CD8-positive, alpha-beta memory T cell (primary cell): Measurements from ENCODE around the gene ELMO1. TPM values are rescaled to one million over a fixed set of nuclear protein-coding genes. Genes with fewer than 3 reads are reported as not detected.

Experiments
- CTCF ChIA-PET: fragments of 350-600 bp; sonication (Branson Sonifier 250); formaldehyde crosslinking; loops from one replicate; lab custom pipeline; 2021; ENCODE audit warnings: antibody characterized with exemption; lab: Charles Lee
- POLR2A ChIA-PET: fragments of 350-600 bp; sonication (Branson Sonifier 250); formaldehyde crosslinking; loops from one replicate; lab custom pipeline; 2021; ENCODE audit warnings: antibody characterized with exemption; lab: Charles Lee
- DNase-seq, 5 donors: peaks; one replicate each; pipeline versions ENCODE4 v3.0.0 to v3.0.0-alpha.2; 2020 to 2022; ENCODE audit warnings: mixed read lengths in 1 of 5
- H3K27ac ChIP-seq: one replicate; pipeline ENCODE4 v1.7.0; 2013; ENCODE audit warnings: low read depth, mild to moderate bottlenecking, low read length, moderate library complexity
- H3K27me3 ChIP-seq: 2 replicates; pipeline ENCODE4 v1.7.0; 2013; ENCODE audit warnings: low read length, mild to moderate bottlenecking; ENCODE audit not compliant: insufficient read depth, poor library complexity, severe bottlenecking
- H3K36me3 ChIP-seq: 2 replicates; pipeline ENCODE4 v1.7.0; 2013; ENCODE audit warnings: mild to moderate bottlenecking, low read length, moderate library complexity; ENCODE audit not compliant: insufficient read depth
- H3K4me1 ChIP-seq: 2 replicates; pipeline ENCODE4 v1.7.0; 2013; ENCODE audit warnings: mild to moderate bottlenecking, low read length, moderate library complexity; ENCODE audit not compliant: insufficient read depth
- H3K4me3 ChIP-seq: 2 replicates; pipeline ENCODE4 v1.7.0; 2013; ENCODE audit warnings: mild to moderate bottlenecking, low read length
- H3K9me3 ChIP-seq: 2 replicates; pipeline ENCODE4 v1.7.0; 2013; ENCODE audit warnings: mild to moderate bottlenecking, low read length
- H3K27ac Mint-ChIP-seq, 8 donors: one replicate each; pipeline ENCODE4 v1.8.0; 2020 to 2021; ENCODE audit warnings: mixed read lengths in 8 of 8, mild to moderate bottlenecking in 6 of 8, inconsistent platforms in 3 of 8, moderate library complexity in 3 of 8
- H3K27me3 Mint-ChIP-seq, 2 donors: one replicate each; pipeline ENCODE4 v1.8.0; 2020 to 2021; ENCODE audit warnings: mixed read lengths in 2 of 2, mild to moderate bottlenecking in 1 of 2, moderate library complexity in 1 of 2
- H3K36me3 Mint-ChIP-seq, 3 donors: one replicate each; pipeline ENCODE4 v1.8.0; 2020 to 2021; ENCODE audit warnings: mixed read lengths in 3 of 3, inconsistent platforms in 1 of 3, mild to moderate bottlenecking in 1 of 3
- H3K4me1 Mint-ChIP-seq, 3 donors: one replicate each; pipeline ENCODE4 v1.8.0; 2020 to 2021; ENCODE audit warnings: mixed read lengths in 3 of 3, inconsistent platforms in 1 of 3, mild to moderate bottlenecking in 1 of 3
- H3K4me3 Mint-ChIP-seq, 7 donors: one replicate each; pipeline ENCODE4 v1.8.0; 2020 to 2021; ENCODE audit warnings: mixed read lengths in 7 of 7, mild to moderate bottlenecking in 6 of 7, moderate library complexity in 4 of 7, inconsistent platforms in 2 of 7
- H3K9me3 Mint-ChIP-seq, 5 donors: one replicate each; pipeline ENCODE4 v1.8.0; 2020 to 2022; ENCODE audit warnings: mixed read lengths in 5 of 5, mild to moderate bottlenecking in 3 of 5, moderate library complexity in 2 of 5, inconsistent platforms in 1 of 5
- polyA plus RNA-seq: library from polyadenylated mRNA; unstranded; fragments of 300-500 nt; fragmentation: Illumina TruSeq; gene quantifications from one replicate; pipeline ENCODE4 v1.2.3, GENCODE V29; 2021
- total RNA-seq, 2 experiments: library from RNA; stranded (reverse); gene quantifications; one replicate each; pipeline ENCODE4 v1.2.3, GENCODE V29; 2021

The ELMO1 gene
- total and polyA plus RNA-seq, 3 experiments from 2014 or later, result 65.6 to 74.4 (median 66.2) TPM

DNA sequence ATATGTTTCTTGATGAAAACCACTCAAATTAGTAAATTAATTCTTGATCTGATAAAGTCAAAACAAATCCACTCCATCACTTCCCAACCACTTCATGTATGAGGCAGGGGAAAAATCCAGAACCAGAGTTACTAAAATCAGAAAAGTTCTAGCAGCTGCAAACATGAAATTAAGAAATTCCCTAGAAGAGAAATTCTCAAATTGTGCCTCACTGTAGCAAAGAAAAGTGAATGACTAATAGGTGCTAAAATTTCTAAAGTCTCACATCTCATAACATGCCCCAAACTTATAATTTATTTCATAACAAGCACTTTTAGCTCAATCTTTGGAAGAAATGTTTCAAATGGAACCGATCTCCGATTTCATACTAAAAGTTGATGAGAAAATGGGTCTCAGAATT, 379.3 kb downstream of the ELMO1 start:
- H3K27ac Mint-ChIP-seq, result peak overlapping the region in 1 of 8 donors; percentile 29
- H3K27ac ChIP-seq, result no peak overlapping the region
- peaks cover 31 to 50% (median 37%) of the 10 kb centered on the region in 3 donors for H3K4me1 Mint-ChIP-seq
- H3K27me3 Mint-ChIP-seq, result no peaks in the 10 kb centered on the region
- H3K9me3 ChIP-seq, result no peaks in the 10 kb centered on the region
- no peaks in the 10 kb centered on the region for H3K36me3 ChIP-seq
- ChIA-PET POLR2A (no interaction called here), CTCF (no interaction called here)
- H3K27me3 ChIP-seq, result no peaks in the 10 kb centered on the region
- no peak overlapping the region for H3K4me3 ChIP-seq
- H3K36me3 Mint-ChIP-seq, result peaks cover 6 to 22% (median 17%) of the 10 kb centered on the region in 3 donors
- H3K9me3 Mint-ChIP-seq, result no peaks in the 10 kb centered on the region
- no peak for DNase-seq
- H3K4me1 ChIP-seq, result no peaks in the 10 kb centered on the region
- no peak overlapping the region for H3K4me3 Mint-ChIP-seq

DNA sequence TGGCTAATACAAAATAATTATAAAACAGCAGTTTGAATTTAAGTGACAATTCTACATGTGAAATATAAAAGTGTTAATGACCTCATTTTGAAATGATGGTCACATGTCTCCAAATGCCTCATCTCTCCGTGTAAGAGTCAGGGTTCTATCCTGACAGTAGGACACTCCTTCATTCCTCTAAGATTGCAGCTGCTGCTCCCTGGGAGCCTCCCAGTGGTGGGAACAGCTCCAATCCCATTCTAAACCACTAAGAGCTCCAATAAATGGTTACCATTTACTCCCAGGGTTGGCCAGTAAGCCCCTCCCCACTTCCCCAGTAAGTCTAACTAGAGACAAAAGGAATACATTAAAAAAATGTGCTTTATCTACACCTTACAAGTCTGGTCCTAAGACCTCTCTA, 379.8 kb downstream of the ELMO1 start:
- no peaks in the 10 kb centered on the region for H3K27me3 Mint-ChIP-seq
- H3K4me1 ChIP-seq, result no peaks in the 10 kb centered on the region
- peaks cover 33 to 54% (median 37%) of the 10 kb centered on the region in 3 donors for H3K4me1 Mint-ChIP-seq
- POLR2A ChIA-PET, result no interaction called here
- H3K36me3 Mint-ChIP-seq, result peaks cover 6 to 22% (median 17%) of the 10 kb centered on the region in 3 donors
- CTCF ChIA-PET, result no interaction called here
- H3K9me3 Mint-ChIP-seq, result no peaks in the 10 kb centered on the region
- no peak overlapping the region for H3K27ac ChIP-seq
- H3K4me3 ChIP-seq, result no peak overlapping the region
- no peak for DNase-seq
- H3K27me3 ChIP-seq, result no peaks in the 10 kb centered on the region
- no peaks in the 10 kb centered on the region for H3K9me3 ChIP-seq
- H3K4me3 Mint-ChIP-seq, result no peak overlapping the region
- no peaks in the 10 kb centered on the region for H3K36me3 ChIP-seq
- peak overlapping the region in 2 of 8 donors; percentile 29 to 66 for H3K27ac Mint-ChIP-seq

DNA sequence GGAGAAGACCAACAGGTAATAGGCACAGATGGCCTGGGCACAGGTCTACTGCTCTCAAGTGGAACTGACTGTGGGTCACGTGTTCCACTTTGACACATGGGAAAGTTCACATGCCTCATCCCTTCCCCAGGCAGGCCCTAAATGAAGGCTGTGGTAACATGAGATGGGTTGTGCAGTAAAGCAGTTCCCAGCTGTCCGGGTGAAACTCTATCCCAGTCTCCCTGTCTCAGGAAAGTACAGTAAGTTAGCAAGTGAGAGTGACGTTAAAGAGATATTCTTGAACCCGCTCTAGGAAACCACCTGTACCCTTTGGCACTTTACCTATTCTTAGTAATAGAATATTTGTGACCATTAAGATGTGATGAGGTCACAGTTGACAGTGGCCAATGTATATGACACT, 380.6 kb downstream of the ELMO1 start:
- Histone ChIP-seq H3K36me3 (no peaks in the 10 kb centered on the region), H3K4me3 (no peak overlapping the region), H3K4me1 (no peaks in the 10 kb centered on the region), H3K27ac (no peak overlapping the region), H3K9me3 (no peaks in the 10 kb centered on the region), H3K27me3 (no peaks in the 10 kb centered on the region)
- Mint-ChIP-seq H3K9me3 (no peaks in the 10 kb centered on the region), H3K4me3 (no peak overlapping the region), H3K36me3 (peaks cover 6 to 25% (median 17%) of the 10 kb centered on the region in 3 donors), H3K27me3 (no peaks in the 10 kb centered on the region), H3K27ac (peak overlapping the region in 1 of 8 donors; percentile 38), H3K4me1 (peaks cover 37 to 60% (median 40%) of the 10 kb centered on the region in 3 donors)
- no peak for DNase-seq
- CTCF ChIA-PET, result no interaction called here
- POLR2A ChIA-PET, result no interaction called here

DNA sequence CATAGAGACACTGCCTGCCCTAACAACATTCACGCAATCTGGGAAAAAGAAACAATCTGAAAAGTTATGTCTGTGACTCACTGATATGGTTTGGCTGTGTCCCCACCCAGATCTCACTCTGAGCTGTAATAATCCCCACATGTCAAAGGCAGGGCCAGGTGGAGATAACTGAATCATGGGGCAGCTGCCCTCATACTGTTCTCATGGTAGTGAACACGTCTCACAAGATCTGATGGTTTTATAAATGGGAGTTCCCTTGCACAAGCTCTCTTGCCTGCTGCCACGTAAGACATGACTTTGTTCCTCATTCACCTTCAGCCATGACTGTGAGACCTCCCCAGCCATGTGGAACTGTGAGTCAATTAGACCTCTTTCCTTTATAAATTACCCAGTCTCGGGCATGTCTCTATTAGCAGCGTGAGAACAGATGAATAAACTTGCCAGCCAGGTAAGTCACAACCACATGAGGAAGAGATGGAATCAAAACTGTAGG, 382.8 kb downstream of the ELMO1 start:
- H3K27me3 Mint-ChIP-seq, result no peaks in the 10 kb centered on the region
- no peaks in the 10 kb centered on the region for H3K9me3 Mint-ChIP-seq
- CTCF ChIA-PET, result no interaction called here
- DNase-seq, result no peak
- no peak overlapping the region for H3K4me3 Mint-ChIP-seq
- Histone ChIP-seq H3K36me3 (no peaks in the 10 kb centered on the region), H3K4me1 (no peaks in the 10 kb centered on the region), H3K9me3 (no peaks in the 10 kb centered on the region), H3K4me3 (no peak overlapping the region), H3K27ac (no peak overlapping the region), H3K27me3 (no peaks in the 10 kb centered on the region)
- POLR2A ChIA-PET, result no interaction called here
- peak overlapping the region in 4 of 8 donors; percentile 30 to 66 (median 32) for H3K27ac Mint-ChIP-seq
- peaks cover 6 to 28% (median 16%) of the 10 kb centered on the region in 3 donors for H3K36me3 Mint-ChIP-seq
- H3K4me1 Mint-ChIP-seq, result peaks cover 32 to 56% (median 37%) of the 10 kb centered on the region in 3 donors

DNA sequence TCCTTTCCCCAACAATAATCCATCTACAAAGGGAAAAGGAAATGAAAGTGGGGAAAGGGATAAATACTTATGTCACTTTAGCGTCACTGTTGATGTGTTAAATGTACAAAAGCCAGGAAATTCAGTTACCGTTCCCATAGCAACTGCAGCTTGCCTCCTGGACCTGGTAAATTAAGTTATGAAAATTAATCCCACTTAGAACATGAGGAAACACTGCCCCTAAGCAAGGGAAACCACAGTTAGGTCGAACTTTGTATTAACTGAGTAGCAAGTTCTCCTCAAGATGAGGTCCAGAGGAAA, 386.2 kb downstream of the ELMO1 start:
- H3K27me3 Mint-ChIP-seq, result no peaks in the 10 kb centered on the region
- no peak for DNase-seq
- no peak overlapping the region for H3K4me3 Mint-ChIP-seq
- ChIA-PET POLR2A (no interaction called here), CTCF (no interaction called here)
- Histone ChIP-seq H3K4me1 (no peaks in the 10 kb centered on the region), H3K36me3 (no peaks in the 10 kb centered on the region), H3K4me3 (no peak overlapping the region), H3K27ac (no peak overlapping the region), H3K9me3 (no peaks in the 10 kb centered on the region), H3K27me3 (no peaks in the 10 kb centered on the region)
- H3K27ac Mint-ChIP-seq, result peak overlapping the region in 2 of 8 donors; percentile 14 to 80
- no peaks in the 10 kb centered on the region for H3K9me3 Mint-ChIP-seq
- H3K36me3 Mint-ChIP-seq, result peaks cover 15 to 24% (median 16%) of the 10 kb centered on the region in 3 donors
- H3K4me1 Mint-ChIP-seq, result peaks cover 25 to 38% (median 28%) of the 10 kb centered on the region in 3 donors

DNA sequence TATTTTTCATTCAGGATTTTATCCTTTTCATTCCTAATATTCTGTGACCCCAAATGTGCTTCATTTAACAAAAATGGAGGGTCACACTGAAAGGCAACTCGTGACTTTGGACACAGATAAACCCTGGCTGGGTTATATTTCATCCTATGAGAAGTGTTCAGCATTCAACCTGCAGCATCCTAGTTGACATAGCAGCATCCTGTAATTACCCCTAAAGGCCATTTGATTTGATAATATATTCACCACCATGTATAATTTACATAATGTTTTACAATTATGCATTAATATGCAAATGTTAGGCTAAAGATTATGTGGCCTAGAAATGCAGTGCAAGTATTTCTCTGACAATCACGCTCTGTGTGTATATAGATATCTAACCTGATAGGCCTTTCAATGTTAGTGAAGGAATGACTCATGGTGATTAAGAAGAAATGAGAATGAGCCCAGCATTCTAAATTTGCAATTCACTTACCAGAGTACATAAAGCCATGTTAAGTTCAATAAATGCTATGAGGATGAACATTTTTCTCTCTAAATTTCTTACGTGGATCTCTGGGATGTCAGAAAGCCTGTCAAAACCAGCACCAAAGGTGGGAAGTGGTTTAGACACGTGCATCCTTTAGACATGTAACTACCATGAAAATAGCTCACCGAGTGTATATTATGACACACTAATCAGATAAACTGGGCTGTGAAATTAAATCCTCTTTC, 386.7 kb downstream of the ELMO1 start:
- ChIA-PET CTCF (no interaction called here), POLR2A (no interaction called here)
- Mint-ChIP-seq H3K27me3 (no peaks in the 10 kb centered on the region), H3K4me3 (no peak overlapping the region), H3K27ac (no peak overlapping the region), H3K4me1 (peaks cover 25 to 38% (median 28%) of the 10 kb centered on the region in 3 donors), H3K36me3 (peaks cover 18 to 24% (median 19%) of the 10 kb centered on the region in 3 donors), H3K9me3 (no peaks in the 10 kb centered on the region)
- Histone ChIP-seq H3K4me1 (no peaks in the 10 kb centered on the region), H3K4me3 (no peak overlapping the region), H3K27me3 (no peaks in the 10 kb centered on the region), H3K9me3 (no peaks in the 10 kb centered on the region), H3K36me3 (no peaks in the 10 kb centered on the region), H3K27ac (no peak overlapping the region)
- no peak for DNase-seq

DNA sequence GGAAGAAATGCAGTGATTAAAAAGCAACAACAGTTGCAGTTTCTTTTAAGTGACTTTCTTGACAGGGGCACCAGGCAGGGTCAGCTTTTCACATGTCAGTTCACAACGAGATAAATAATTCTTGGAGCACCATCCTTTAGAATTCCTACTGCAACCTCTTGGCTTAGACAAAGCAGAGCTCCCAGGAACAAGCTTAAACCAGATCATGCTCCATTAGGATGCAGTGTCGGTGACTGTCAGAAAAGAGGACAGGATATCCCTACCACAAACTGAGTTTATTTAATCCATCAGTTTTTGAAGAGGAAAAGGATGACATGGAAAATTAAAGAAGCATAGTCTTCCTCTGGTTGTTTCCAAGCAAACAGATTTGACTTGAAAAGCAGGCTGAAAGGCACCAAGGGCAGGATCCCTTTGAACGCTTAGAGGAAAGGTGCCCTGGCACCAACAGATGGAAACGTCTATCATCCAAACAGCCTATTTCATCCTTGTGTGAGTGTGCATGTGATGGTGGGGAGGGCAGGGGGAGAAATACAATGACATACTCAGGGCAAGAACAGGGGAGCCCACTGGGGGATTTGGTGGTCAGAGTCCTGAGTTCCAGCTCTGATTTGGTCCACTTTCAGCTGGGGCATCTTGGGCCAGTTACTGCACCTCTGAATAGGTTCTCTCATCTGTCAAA, 392.3 kb downstream of the ELMO1 start:
- Histone ChIP-seq H3K27me3 (no peaks in the 10 kb centered on the region), H3K9me3 (no peaks in the 10 kb centered on the region), H3K27ac (no peak overlapping the region), H3K4me3 (no peak overlapping the region), H3K4me1 (no peaks in the 10 kb centered on the region), H3K36me3 (no peaks in the 10 kb centered on the region)
- H3K9me3 Mint-ChIP-seq, result no peaks in the 10 kb centered on the region
- peak overlapping the region in 1 of 8 donors; percentile 38 for H3K27ac Mint-ChIP-seq
- no peak for DNase-seq
- POLR2A ChIA-PET, result no interaction called here
- H3K4me1 Mint-ChIP-seq, result peaks cover 3 to 14% (median 12%) of the 10 kb centered on the region in 3 donors
- CTCF ChIA-PET, result no interaction called here
- peaks cover 14 to 31% (median 30%) of the 10 kb centered on the region in 3 donors for H3K36me3 Mint-ChIP-seq
- no peak overlapping the region for H3K4me3 Mint-ChIP-seq
- no peaks in the 10 kb centered on the region for H3K27me3 Mint-ChIP-seq

DNA sequence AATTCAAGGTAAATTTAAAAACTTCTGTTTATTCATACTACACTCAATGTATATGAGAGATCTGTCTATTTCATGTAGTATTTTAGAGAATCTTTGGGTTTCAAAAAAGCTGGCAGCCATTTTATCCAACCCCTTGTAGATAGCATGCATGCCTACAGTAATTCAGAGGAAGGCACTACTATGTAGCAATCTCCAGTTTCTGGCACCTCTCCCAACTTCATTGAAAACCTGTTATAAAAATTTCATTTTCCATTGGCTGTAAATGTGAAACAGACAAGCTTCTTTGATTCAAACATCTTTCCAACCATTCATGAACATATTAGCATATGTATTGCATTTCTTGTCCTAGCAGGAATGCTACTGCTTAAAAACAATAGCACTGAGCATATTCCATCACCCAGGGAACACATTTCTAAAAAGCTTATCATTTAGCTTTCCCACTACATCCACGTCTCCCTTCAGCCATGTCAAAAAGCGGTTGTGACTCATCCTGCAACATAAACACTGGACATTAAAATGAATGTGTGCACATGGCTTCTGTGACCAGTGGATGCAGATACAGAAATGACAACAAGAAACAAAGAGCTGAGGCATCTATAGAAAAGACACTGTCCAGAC, 393.9 kb downstream of the ELMO1 start:
- CTCF ChIA-PET, result no interaction called here
- Mint-ChIP-seq H3K27ac (no peak overlapping the region), H3K9me3 (no peaks in the 10 kb centered on the region)

More for the DNA sequence above, 393.9 kb downstream of the ELMO1 start:
- Mint-ChIP-seq H3K4me3 (no peak overlapping the region), H3K27me3 (no peaks in the 10 kb centered on the region), H3K4me1 (peaks cover 4 to 19% (median 12%) of the 10 kb centered on the region in 3 donors), H3K36me3 (peaks cover 8 to 31% (median 19%) of the 10 kb centered on the region in 3 donors)
- no peaks in the 10 kb centered on the region for H3K27me3 ChIP-seq
- H3K9me3 ChIP-seq, result no peaks in the 10 kb centered on the region
- H3K4me1 ChIP-seq, result no peaks in the 10 kb centered on the region
- no peak for DNase-seq
- no peaks in the 10 kb centered on the region for H3K36me3 ChIP-seq
- H3K27ac ChIP-seq, result no peak overlapping the region
- H3K4me3 ChIP-seq, result no peak overlapping the region
- POLR2A ChIA-PET, result no interaction called here
